ENCODE results near the gene FGFR2. TPM values are rescaled to one million over a fixed set of nuclear protein-coding genes. Genes with fewer than 3 reads are reported as not detected.
"Not testable (repeated sequence)": the region's sequence is repeated elsewhere in the genome, so short reads cannot be mapped to it uniquely, and the experiment has no call there.

FGFR2 gene
- total RNA-seq, 1 donor from 2014 or later, result 1.4 TPM

DNA sequence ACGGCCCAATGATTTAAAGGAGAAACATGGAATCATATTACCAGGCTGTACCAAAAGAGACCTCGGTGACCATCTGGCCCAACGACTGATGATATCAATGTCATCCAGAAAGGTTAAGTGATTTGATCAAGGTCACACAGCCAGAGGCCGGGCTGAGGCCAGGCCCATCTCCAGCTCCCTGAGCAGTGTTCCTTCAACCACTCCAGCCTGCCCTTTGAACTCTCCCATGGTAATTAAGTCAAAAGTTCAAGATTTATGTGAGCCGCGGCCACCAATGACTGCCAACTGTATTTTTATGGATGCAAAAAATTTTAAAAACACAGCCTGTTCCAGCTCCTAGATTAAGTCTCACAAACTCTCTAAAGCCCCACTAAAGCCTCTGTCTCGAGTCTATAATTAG, 41.8 kb downstream of the FGFR2 start:
- DNase-seq (ENCODE audit: low spot score), result no peak

DNA sequence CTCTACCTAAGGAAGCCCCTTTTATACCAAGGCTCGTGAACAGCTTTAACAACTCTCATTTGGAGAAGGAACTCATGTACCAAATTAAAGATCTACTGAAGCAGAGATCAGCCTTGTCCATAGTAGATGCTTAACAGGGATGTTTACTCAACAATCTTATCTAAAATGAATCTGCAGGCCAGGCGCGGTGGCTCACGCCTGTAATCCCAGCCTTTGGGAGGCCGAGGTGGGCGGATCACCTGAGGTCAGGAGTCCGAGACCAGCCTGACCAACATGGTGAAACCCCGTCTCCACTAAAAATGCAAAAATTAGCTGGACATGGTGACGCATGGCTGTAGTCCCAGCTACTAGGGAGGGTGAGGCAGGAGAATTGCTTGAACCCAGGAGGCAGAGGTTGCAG, 43.3 kb downstream of the FGFR2 start:
- DNase-seq (ENCODE audit: low spot score), result not testable (repeated sequence)

DNA sequence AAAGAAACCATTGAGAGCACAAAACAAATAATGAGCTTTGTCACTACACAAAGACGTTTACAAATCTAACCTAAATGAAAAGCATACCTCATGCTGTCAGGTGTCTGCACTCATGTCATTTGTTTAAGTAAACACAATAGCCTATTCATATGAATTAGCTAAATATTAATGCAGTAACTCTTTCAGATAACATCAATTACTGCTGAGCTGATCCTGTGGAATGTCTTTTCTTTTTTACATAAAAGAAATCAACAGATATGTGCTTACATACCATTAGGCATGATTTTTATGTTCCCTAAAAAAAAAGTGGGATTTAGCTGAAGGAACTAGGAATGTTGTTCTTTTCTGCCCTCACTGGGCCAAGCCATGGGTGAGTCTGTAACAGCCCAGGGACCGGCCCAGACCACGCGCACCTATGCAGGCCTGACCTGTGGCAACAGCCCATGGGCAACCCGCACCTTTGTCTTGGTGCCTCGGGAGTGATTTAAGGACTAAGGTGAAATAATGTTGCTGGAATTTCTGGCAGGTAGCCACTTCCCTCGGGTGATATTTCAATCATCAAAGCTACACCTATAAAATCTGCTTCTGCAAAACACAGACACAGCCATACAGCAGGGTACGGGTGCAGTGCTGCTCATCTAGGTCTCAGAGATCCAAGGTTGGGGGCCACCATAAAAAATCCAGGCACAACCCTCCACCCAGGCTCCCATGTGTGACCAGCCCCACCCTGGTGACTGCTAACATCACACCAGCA, 44.6 kb downstream of the FGFR2 start:
- DNase-seq (ENCODE audit: low spot score), result no peak

DNA sequence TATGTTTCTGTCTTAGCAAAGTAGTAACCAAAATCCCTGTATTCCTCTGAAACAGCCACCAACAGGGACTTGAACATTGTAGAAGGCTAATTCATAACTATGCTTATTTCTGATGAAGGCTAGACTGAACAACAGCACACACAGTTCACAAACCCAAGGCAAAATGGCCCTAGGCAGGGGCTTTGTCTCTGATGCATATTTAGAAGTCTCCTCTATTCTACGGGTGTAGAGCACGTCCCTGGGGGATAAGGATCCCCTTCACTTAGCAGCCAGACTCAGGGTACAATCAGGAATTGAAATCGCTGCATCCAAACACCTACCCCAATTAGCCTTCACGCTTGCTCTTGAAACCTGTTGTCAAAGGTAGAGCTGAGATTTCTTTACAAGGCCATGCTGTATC, 45.5 kb downstream of the FGFR2 start:
- no peak for DNase-seq (ENCODE audit: low spot score)

DNA sequence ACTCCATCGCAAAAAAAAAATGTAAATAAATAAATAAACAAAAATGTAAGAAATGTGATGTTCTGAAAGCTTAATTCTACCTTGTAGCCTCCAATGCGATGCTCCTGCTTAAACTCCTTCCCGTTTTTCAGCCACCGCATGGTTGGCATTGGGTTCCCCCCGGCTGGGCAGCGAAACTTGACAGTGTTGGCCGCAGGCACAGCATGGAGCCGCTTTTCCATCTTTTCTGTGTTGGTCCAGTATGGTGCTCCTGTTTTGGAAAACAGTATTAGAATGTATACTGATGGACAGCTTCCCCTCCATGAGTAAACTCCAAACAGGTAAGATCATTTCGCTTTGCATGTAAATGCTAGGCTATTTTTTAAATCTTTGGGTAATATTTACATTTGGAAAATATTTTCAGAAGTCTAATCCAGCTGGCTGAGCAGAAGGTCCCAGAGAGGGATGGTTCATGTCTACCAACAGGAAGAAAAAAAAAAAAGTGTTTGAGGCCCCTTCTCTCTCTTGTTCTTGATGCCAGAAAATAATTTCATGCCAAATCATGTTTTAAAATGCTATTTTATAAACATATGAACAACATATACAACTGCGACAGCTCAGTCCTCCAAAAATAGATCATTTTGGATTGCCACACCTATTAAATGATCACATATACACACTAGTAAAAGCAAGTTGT, 46.9 kb downstream of the FGFR2 start:
- no peak for DNase-seq (ENCODE audit: low spot score)

DNA sequence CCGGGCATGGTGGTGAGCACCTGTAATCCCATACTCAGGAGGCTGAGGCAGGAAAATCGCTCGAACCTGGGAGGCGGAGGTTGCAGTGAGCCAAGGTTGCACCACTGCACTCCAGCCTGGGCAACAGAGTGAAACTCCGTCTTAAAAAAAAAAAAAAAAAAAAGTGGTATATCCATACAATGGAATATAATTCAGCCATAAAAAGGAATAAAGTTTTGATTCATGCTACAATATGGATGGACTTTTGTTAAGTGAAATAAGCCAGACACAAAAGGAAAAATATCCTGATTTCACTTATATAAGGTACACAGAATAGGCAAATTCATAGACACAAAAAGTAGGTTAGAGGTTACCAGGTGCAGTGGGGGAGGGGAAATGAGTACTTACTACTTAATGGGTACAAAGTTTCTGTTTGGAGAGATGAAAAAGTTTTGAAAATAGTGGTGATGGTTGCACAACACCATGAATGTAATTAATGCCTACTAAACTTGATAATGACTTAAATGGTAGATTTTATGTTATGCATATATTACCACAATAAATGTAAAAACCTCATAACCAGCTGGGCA, 53.9 kb downstream of the FGFR2 start:
- DNase-seq (ENCODE audit: low spot score), result no peak

DNA sequence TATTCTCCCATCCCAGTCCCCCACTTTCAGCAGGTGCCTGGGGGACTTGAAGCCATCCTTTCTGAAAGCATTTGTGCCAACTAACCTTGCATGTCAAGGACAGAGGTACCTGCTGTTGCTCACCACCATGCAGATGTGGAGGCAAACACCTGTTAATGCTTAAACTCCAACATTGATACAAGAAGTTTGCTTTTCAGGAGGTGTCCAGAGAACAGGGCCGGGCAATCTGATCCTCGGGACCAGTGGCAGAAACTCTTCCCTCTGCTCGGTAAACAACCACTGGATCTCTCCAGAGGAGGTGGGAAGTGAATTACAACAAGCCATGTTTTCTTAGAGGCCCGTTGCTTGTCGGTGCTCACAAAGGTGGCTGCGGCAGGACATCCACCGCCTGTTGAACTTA, 54.7 kb downstream of the FGFR2 start:
- no peak for DNase-seq (ENCODE audit: low spot score)

DNA sequence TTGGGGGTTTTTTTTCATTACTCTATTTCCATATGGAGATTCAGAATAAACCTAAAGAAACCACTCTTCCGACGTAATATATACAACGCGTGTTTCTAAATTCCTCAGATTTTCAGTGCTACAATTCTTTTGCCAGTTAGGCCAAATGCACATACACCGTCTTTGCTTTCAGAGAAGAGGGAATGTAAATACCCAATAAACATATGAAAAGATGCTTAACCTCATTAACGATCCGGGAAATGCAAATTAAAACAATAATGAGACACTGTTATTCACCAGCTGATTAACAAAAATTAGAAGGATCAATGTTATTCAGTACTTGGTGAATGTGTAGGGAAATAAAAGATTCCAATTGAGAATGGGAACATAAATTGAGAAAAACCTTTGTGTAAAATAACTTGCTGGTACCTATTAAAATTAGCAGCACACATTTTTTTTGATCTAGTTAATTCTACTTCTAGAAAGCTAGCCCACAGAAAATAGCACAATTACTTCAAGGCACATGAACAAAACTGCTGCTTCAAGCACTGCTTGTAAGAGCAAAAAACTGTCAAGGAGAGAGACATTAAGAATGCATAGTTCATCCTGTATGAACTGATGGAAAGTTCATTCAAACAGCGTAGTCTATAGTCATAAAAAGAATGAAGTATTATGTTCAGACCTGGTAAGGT, 56.7 kb downstream of the FGFR2 start:
- no peak for DNase-seq (ENCODE audit: low spot score)

DNA sequence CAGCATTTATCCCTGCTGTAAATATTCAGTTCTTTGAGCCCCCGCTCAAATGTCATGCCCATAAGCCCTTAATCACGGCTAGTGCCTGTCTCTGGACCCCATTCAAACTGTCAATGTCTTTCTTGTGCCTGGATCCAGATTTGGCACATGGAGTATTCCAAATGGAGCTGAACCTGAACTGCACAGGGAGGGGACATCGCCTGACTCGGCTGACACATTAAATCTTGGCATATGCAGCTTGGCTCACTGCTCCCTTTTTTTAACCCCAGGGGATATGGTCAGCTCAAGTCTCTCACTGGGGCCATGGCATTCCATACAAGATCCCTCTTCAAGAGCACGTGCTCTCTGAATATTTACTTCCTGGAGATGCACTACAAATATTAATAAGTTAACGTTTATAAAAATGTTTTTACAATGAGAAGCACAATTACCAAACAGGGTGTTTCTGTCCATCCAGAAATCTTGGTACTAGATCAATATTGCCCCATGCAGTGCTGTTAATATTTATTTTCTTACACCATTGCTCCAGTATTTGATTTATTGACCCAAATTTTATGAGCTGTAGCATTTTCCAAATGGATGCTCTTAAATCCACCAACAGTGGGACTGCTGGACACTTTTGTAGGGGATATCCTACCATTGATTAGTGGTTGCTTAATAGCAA, 57.4 kb downstream of the FGFR2 start:
- DNase-seq (ENCODE audit: low spot score), result no peak

DNA sequence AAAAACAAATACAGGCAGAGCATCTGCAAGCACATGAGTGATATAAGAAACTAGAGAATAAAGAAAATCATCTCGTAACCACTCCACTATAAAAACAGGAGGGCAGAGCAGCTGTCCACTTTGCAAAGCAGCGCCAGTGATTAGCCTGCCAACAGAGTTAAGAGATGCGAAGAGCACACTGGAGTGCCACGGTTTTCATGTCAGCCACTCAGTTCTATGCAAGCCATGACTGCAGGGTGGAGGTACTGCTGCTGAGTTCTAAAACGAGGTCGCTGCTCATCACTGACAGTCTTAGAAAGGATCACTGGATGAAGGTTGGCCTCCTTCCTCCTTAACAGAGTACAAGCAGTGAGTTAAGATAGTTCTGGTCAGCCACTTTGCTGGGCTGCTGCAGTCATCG, 58.5 kb downstream of the FGFR2 start:
- no peak for DNase-seq (ENCODE audit: low spot score)

DNA sequence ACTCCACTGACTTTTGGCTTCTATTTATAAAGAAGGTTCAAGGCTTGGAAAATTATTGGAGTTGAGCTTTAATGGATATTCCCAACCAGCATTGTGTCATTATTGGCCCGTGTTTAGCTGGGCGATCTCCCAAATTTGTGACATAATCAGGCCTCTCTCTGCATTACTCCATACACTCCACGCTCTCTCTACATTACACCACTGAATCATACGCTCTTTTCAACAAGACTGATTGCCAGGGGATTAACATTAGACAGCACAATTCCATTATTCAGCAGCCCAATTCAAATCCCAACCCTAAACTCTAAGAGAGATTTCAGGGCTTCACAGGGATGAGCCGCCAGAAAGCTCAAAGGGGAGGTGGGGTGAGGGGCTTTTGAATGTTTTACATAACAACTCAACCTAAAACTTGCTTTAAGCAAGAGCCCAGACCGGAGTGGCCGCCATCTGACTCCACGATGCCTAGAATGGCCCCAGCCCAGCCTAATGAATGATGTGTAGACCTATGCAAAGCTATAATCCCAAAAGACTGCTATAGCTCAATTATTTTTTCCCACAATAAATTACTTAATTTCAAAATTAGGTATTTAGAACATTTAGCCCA, 61.8 kb downstream of the FGFR2 start:
- no peak for DNase-seq (ENCODE audit: low spot score)

DNA sequence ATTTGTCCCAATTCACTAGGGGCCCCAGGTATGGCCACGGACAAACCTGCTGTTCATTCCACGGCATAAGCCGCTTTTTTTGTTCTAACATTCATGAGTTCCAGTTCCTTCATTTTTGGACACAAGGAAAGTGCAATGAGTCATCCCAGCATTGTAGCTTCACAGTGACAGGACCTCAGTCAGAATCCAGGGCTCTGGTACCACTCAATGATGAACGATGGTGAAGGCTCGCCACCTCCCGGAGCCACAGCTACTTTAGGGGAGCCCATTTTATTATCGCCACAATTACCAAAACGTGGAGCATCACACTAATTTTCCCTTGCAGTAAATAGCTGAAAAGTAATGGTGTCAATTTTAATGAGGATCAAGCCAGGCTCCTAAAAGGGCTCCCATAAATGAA, 62.9 kb downstream of the FGFR2 start:
- no peak for DNase-seq (ENCODE audit: low spot score)

DNA sequence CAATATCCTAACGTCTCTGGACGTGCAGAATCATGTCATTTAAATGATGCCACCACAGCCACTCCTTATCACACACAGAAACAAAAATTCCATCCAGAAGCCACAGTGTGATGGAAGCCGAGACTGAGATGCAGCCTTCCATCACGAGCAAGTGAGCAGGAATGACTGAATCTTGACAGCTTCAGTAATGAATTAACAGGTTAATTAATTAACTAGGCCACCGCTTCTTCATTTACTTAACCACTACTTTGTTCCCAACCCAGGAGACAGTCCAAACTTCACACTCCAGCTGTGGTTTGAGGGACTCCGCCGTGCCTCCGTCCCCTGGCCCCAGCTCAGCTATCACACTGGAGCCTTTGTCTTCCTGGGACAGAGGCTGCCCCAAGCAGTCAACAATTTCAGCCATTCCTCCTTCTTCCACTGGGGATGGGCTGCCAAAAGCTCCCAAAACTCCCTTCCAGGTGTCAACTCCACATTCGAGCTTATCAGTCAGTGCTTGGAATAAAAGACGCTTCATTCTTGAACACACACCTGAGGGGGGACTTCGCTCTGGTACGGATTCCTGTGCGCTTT, 65.9 kb downstream of the FGFR2 start:
- DNase-seq (ENCODE audit: low spot score), result no peak

DNA sequence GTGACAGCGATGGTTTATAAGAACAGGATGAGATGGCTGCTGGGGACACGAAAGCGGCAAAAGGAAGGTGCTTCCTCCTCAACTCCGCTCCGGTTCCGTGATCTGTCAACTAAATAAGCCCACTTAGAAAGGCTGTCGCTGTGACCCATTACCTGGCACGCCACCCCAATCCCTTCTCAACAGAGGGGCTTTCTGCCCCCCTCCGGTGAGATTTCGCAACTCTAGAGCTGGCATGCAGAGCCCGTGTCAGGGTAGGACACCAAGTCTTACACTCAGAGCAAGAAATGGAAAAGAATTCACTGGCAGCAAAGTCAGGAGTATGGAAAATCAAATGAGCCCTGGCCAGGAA, 66.4 kb downstream of the FGFR2 start:
- DNase-seq (ENCODE audit: low spot score), result no peak

DNA sequence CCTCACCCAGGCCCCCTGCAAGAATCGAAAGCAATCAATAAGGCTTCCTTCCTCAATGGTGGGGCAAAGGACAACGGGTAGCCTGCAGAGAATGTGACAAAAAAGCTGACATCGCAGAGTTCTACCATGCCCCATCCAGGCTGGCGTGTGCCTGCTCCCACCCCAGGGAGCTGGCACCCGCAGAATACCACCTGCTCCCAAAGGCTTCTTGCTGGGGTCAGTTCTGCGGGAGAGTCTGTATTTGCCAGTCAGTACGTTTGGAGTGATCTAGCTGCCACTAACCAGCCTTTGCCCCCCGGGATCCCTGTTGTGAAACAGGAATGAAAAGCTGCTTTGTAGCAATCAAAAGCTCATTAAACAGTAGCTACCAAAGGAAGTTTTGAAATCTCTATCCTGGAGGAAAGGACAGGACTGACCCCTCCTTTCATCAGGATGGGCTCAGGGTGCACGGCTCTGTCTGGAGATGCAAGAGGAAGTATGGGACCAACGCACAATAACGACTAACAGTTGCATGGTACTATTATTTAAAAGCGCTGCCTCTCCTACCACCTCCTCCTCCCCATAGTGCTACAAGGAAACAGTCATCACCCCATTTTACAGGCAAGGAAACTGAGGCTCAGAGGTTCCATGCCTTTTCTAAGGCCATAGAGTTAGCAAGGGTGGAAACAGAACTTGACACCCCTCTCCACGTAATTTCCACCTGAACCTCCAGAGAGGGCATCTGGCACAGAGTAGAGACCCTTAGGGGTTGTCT, 67.0 kb downstream of the FGFR2 start:
- no peak for DNase-seq (ENCODE audit: low spot score)

DNA sequence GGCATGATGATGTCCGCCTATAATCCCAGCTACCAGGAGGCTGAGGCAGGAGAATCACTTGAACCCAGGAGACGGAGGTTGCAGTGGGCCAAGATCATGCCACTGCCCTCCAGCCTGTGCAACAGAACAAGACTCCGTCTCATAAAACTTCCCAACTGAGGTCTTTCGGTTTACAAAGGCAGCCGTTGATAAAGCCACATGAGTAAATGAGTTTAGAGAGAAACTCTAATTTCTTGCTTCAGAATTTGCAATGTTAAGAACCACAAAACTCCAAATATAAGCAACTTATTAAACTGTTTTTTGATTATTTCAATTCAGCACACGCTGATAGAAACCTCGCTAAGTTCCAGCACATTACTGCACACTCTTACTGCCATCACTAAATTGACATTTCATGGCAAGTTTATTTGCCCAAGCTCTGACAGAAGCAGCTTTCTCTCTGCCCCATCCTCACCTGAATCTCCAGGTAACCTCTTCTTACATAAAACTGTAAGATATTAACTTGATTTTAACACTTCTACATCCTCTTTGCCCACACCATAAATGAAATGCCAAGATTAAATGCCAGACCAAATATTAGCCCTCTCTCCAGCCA, 67.7 kb downstream of the FGFR2 start:
- DNase-seq (ENCODE audit: low spot score), result no peak

DNA sequence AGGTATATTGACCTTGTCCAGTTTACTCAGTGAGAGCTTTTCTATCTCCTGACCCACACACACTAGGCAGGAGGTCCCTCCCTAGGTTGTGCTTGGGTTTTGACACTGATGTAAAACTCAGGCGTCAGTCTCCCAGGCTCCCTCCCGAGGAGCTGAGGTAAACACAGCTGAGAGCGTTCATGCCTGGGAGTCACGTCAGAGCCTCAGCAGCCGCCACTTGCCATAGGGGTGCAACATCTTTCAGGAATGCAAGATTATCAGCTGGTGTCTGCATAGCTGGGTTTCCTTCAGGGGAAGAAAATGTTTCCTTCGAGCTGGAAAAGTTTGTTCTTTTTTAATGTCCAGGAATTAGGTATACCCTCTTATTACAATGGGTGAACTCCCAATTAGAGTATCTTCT, 70.6 kb downstream of the FGFR2 start:
- no peak for DNase-seq (ENCODE audit: low spot score)

DNA sequence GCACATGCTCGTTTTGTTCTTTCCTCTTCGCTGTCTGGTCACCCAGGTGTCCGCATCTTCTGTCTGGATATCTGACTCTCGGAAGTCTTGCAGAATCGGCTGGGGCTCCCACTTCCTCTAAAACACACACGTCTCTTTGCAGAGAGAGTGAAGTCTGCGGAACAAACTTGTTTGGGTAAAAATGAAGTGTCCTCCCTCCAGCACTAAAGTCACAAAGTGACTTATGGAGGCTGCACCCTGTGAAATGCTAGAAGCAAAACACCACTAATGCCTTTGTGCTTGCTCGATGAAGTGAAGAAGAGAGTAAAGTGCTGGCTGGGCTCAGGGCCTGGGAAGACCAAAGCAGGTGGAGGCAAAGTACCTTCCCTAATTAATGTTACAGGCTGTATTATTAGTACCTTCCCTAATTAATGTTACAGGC, 71.4 kb downstream of the FGFR2 start:
- DNase-seq (ENCODE audit: low spot score), result no peak

DNA sequence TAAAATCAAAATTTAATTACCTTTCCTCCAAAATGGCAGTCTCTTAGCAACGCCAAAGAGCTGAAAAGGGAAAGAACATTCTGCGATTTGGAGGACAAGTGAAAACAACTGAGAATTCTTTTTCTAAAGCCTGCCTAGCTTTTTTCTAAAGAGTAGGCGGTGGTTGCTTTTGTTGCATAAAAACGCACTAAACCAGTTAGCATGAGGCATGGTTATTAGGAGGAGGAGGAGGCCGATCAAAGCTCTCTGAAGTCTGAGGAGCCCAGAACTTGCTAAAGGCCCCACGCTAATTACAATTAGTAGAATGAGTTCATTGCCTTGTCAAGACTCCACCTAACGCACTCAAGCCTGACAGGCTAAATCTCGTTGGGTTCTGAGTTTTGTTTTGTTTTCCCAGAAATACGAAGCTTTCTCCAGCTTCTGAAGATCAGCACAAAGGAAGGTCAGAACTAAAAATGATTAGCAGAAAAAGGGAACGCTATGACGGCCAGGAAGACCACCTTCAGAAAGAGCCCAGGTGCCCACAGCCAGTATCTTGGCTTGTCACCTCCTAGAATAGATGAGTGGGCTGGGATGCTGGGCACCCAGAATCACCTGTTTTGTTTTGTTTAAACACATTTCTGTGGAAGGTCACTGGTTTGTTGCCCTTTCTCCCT, 72.0 kb downstream of the FGFR2 start:
- DNase-seq (ENCODE audit: low spot score), result no peak

Measured in mesenteric fat pad (tissue), 1 donor.